ENCODE results near the gene POLR3A.

The POLR3A gene

DNA sequence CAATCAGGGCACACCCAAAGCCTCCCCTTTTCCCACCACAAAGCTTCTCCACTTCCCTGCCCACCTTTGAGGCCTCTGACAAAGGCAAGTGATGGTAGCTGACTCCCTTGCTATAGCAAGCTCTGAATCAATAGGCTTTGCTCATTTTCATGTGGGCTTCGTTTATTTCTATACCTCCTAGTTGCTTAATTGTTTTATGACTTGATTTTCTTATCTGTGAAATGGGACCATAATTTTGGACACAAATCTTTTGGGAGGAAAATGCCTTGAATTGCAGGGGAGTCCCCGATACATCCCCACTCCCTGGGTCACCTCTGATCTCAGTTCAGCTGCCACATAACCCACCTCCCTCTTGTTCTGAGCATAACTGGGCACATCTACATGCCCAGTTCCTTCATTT, 89.1 kb downstream of the POLR3A start:
- Histone ChIP-seq H3K9me2 (replicated peaks; ENCODE audit: insufficient read depth, low read length) (no peaks in the 10 kb centered on the region), H3K36me3 (ENCODE audit: low read length) (no peaks in the 10 kb centered on the region), H3F3A (ENCODE audit: insufficient read depth) (no peaks in the 10 kb centered on the region), H3K27ac (ENCODE audit: low read depth, low read length) (no peak overlapping the region), H3K9ac (ENCODE audit: low read length) (no peak overlapping the region), H3K79me2 (ENCODE audit: insufficient read depth, low read length) (no peaks in the 10 kb centered on the region), H4K20me1 (ENCODE audit: low read depth, low read length) (no peaks in the 10 kb centered on the region), H3K4me3 (ENCODE audit: insufficient read depth, low read length, poor library complexity, severe bottlenecking) (no peak overlapping the region), H2AFZ (ENCODE audit: low read depth, low read length, severe bottlenecking) (no peak overlapping the region), H3K4me2 (ENCODE audit: low read depth, low read length, poor library complexity, severe bottlenecking) (no peak overlapping the region), H3K27me3 (ENCODE audit: low read length) (no peaks in the 10 kb centered on the region), H3K9me3 (ENCODE audit: insufficient read depth, low read length) (no peaks in the 10 kb centered on the region)
- TF ChIP-seq EZH2phosphoT487 (conservative IDR thresholded peaks at IDR 0.05; ENCODE audit: low read length) = no peak
- TF ChIP-seq, protein P1, sequence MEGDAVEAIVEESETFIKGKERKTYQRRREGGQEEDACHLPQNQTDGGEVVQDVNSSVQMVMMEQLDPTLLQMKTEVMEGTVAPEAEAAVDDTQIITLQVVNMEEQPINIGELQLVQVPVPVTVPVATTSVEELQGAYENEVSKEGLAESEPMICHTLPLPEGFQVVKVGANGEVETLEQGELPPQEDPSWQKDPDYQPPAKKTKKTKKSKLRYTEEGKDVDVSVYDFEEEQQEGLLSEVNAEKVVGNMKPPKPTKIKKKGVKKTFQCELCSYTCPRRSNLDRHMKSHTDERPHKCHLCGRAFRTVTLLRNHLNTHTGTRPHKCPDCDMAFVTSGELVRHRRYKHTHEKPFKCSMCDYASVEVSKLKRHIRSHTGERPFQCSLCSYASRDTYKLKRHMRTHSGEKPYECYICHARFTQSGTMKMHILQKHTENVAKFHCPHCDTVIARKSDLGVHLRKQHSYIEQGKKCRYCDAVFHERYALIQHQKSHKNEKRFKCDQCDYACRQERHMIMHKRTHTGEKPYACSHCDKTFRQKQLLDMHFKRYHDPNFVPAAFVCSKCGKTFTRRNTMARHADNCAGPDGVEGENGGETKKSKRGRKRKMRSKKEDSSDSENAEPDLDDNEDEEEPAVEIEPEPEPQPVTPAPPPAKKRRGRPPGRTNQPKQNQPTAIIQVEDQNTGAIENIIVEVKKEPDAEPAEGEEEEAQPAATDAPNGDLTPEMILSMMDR (IDR thresholded peaks at IDR 0.05; ENCODE audit: insufficient read depth, low read length, poor library complexity, severe bottlenecking) = no peak

DNA sequence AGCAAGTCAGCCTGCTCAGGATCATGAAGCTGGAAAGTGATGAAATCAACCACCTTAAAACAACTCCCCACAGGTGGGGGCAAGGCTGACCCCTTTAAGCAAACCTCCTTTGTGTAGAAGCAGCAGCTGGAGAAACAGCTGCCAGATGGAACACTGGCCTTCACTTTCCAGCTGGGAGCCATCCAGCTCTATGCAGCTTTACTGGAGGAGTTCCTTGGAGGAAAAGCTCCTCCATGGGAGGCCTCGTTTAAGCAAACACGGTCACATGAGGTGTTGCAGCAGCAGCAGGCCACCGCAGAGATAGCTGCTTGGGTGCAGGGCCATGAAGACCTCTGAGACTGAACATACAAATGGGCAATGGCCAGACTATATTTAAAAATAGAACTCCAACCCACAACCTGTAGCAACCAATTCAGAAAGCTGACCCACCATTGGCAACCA, 89.7 kb downstream of the POLR3A start:
- no peak for TF ChIP-seq EZH2phosphoT487 (conservative IDR thresholded peaks at IDR 0.05; ENCODE audit: low read length)
- TF ChIP-seq, protein P1 (IDR thresholded peaks at IDR 0.05; ENCODE audit: insufficient read depth, low read length, poor library complexity, severe bottlenecking) = no peak
- Histone ChIP-seq H3F3A (ENCODE audit: insufficient read depth) (no peaks in the 10 kb centered on the region), H3K9me3 (ENCODE audit: insufficient read depth, low read length) (no peaks in the 10 kb centered on the region), H3K27ac (ENCODE audit: low read depth, low read length) (no peak overlapping the region), H3K36me3 (ENCODE audit: low read length) (no peaks in the 10 kb centered on the region), H3K9ac (ENCODE audit: low read length) (no peak overlapping the region), H3K27me3 (ENCODE audit: low read length) (no peaks in the 10 kb centered on the region), H3K9me2 (replicated peaks; ENCODE audit: insufficient read depth, low read length) (no peaks in the 10 kb centered on the region), H3K79me2 (ENCODE audit: insufficient read depth, low read length) (no peaks in the 10 kb centered on the region), H4K20me1 (ENCODE audit: low read depth, low read length) (no peaks in the 10 kb centered on the region), H3K4me3 (ENCODE audit: insufficient read depth, low read length, poor library complexity, severe bottlenecking) (no peak overlapping the region), H3K4me2 (ENCODE audit: low read depth, low read length, poor library complexity, severe bottlenecking) (no peak overlapping the region), H2AFZ (ENCODE audit: low read depth, low read length, severe bottlenecking) (no peak overlapping the region)

DNA sequence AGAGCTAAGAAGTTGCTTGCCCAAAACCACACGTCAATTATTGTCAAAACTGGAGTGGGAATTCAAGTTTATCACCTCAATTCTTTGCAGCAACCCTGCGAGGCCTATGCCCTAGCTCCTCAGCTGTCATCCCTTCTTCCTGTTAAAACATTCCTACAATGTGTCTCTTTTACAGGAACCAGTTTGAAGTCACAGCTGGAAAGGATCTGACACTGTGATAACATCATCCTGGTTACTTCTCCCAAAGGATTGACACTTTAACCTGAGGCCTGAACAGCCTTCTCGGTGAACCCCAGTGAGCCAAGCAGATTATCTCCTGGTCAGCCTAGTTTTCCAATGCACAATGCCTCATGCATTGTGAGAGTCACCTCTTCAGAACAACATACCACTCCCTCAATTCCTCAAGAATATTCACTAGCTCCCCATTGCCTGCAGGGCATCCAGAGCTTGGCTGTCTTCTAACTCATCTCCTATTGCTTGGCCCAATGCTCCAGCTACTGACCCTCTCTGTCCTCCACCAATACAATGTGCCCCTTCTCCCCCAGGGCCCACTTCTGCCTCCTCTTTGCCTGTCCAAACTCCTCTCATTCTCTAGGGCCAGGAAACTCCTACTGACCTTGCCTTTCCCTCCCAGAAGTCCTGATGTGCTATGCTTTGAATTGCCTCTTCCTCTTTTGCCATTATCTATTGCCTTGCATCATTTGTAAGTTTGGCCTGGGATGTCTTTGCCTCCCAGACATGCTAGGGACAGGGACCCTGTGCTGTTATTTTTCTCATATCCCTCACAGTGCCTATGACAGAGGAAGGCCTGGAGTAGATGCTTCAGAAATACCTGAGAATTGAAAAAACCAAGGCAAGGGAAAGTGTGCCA, 92.4 kb downstream of the POLR3A start:
- Histone ChIP-seq H3K9ac (ENCODE audit: low read length) (no peak overlapping the region), H4K20me1 (ENCODE audit: low read depth, low read length) (no peaks in the 10 kb centered on the region), H2AFZ (ENCODE audit: low read depth, low read length, severe bottlenecking) (no peak overlapping the region), H3K9me2 (replicated peaks; ENCODE audit: insufficient read depth, low read length) (no peaks in the 10 kb centered on the region), H3K9me3 (ENCODE audit: insufficient read depth, low read length) (no peaks in the 10 kb centered on the region), H3F3A (ENCODE audit: insufficient read depth) (no peaks in the 10 kb centered on the region), H3K27ac (ENCODE audit: low read depth, low read length) (no peak overlapping the region), H3K4me2 (ENCODE audit: low read depth, low read length, poor library complexity, severe bottlenecking) (no peak overlapping the region), H3K4me3 (ENCODE audit: insufficient read depth, low read length, poor library complexity, severe bottlenecking) (no peak overlapping the region), H3K36me3 (ENCODE audit: low read length) (no peaks in the 10 kb centered on the region), H3K27me3 (ENCODE audit: low read length) (no peaks in the 10 kb centered on the region), H3K79me2 (ENCODE audit: insufficient read depth, low read length) (no peaks in the 10 kb centered on the region)
- no peak for TF ChIP-seq EZH2phosphoT487 (conservative IDR thresholded peaks at IDR 0.05; ENCODE audit: low read length)
- TF ChIP-seq, protein P1 (IDR thresholded peaks at IDR 0.05; ENCODE audit: insufficient read depth, low read length, poor library complexity, severe bottlenecking) = no peak

All from SU-DHL-6 (cell line).